GM21737 (cell line): ENCODE data around the gene ZNF598.
"Not testable (repeated sequence)": the region's sequence is repeated elsewhere in the genome, so short reads cannot be mapped to it uniquely, and the experiment has no call there.

ENCODE experiments used
- ATAC-seq: cut with Tn5 transposase; IDR thresholded peaks from one replicate; pipeline ENCODE4 v1.9.1; 2021; ENCODE audit warnings: mild to moderate bottlenecking, moderate library complexity; ENCODE audit not compliant: unreplicated experiment

ZNF598 gene

DNA sequence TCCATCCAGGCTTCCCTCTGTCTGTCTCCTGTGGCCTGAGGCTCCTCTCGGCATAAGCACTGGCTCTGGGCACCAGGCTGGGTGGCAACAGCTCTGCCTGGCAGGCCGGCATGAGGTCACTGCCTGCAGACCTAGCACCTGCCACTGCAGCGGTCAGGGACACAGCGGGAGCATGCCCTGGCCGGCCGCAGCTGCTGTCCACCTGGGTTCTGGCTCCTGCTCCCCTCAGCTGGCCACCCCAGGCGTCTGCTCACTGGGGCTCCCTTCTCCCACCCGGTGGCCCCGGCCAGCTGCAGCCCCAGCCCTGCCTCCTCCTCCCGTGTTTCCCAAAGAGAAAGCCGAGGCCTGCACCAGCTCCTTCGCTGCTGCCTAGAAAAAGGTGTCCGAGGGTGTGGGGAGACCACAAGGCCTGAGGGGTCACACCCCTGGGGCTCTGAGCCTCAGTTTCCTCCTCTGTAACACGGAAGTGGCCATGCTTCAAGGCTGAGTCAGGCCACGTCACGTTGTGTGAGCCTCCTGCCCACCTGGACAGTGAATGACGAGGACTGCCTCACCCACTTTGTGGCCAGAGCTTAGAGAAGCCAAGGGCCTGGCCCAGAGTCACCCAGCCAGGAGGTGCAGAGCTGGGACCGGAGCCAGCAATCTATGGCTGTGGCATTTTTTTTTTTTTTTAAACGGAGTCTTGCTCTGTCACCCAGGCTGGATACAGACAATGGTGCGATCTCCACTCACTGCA is 31.3 kb upstream of the ZNF598 start:
- no peak for ATAC-seq

DNA sequence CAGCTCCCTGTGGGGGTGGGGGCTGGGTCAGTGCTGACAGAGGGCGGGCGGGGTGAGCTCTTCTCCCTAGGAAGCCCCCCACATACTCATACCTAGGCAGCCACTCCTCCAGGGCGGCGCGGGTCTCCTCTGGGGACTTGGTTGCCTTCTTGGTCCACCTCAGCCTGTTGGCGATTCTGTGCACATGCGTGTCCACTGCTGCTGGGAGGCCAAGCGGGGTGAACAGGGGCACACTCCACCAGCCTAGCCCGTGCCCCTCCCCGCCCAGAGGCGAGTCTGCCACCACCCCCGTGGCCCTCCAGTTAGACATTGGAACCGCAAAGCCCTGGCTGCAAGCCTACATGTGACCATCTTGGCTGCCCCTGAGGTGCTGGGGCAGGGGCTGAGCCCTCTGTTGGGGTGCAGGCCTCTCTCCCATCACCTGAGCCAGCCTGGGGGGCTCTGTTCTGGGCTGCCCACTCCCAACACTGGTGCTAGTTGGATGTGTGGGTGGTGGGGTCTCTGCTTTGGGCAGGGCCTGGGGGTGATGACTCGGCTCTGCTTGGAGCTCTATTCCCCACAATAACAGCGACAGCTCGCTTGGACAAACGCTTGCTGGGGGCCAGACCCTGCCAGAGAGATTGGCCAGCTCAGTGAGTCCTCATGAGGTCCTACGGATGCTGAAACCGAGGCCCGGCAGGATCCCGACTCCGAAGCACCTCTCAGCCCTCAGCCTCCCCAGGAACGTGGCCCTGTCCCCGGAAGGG is 30.6 kb upstream of the ZNF598 start:
- ATAC-seq = no peak

DNA sequence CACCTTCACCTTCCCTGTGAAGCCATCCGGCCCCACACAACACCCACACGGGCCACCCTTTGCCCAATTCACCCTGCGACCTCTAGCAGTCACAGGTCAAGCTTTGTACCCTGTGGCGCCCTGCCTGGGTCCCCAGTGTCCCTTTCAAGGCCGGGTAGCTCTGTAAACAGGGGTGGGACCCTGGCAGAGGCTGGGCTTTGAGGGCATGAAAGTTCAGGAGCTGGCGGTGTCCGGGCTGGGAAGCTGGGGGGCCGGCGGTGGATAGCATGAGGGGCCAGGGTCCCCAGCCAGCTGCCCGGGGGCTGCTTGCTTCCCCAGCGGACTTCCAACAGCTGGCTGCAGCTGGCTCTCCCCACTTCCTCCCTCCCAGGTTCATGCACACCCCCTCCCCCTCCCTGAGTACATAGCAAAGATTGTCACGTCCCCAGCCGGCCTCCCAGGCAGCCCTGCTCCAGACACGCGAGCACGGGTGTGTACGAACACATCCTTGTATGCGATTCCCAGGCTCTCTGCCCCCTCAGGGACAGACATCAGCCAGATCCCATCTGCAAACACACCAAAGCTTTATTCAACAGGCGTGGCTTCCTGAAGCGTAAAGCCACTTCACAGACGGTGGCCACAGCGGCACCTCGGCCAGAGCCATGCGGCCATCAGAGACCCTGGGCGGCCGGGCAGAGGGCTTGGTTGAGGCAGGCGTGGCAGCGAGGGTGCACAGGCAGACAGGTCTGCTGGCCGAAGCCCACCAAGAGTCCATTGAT is 29.8 kb upstream of the ZNF598 start:
- ATAC-seq = no peak

DNA sequence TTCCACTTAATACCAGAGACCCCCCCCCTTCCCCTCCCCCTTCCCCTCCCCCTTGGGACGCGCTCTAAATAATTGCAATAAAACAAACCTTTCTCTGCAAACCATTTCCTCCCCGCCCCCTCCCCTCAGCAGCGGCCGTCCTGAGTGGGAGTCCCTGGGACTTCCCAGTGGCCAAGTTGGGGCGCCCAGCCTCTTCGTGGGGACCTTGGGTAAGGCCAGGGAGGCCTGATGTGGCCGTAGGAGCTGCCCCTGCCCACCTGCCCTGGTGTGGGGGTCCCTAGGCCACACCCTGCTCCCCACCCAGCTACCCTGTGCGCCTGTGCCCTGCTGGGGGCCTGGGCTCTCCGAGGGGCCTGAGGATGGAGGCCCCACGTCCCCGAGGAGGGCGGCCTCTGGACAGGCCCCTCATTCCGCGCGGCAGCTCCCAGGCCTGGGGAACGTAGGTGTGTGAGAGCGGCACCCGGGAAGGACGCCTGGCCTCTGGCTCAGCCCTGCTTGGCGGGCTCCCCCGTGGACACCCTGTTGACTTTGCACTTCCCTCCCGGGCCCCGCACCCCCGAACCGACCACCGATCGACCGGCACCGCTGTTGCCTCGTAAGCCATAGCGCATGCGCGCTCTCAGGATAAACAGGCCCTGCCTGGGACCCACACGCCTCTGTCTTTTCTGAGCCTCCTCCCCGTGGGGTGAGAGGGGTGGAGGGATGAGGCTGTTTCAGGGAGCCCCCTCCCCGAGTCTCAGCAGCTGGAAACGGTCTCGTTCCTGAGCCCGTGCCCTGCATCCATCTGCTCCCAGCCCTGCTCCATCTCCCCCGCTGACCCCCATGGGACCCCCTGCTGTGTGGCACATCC is 29.0 kb upstream of the ZNF598 start:
- no peak for ATAC-seq

DNA sequence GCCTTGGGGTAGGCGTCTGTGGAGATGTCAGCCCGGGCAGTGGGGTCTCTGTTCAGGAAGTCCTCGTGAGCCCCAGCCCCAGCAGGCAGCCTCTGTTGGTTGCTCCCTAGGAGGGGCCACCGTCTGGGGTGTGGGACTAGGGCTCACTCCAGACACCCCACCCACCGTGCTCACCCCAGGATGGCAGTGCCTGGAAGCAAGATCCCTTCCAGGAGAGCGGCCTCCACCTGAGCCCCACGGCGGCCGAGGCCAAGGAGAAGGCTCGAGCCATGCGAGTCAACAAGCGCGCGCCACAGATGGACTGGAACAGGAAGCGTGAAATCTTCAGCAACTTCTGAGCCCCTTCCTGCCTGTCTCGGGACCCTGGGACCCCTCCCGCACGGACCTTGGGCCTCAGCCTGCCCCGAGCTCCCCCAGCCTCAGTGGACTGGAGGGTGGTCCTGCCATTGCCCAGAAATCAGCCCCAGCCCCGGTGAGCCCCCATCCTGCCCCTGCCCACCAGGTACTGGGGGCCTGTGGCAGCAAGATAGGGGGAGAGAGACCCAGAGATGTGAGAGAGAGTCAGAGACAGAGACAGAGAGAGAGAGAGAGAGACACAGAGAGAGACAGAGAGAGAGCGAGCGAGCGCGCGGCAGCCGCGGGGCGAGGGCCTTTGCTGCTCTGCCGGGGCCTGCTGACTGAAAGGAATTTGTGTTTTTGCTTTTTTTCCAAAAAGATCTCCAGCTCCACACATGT is 28.2 kb upstream of the ZNF598 start:
- no peak for ATAC-seq

DNA sequence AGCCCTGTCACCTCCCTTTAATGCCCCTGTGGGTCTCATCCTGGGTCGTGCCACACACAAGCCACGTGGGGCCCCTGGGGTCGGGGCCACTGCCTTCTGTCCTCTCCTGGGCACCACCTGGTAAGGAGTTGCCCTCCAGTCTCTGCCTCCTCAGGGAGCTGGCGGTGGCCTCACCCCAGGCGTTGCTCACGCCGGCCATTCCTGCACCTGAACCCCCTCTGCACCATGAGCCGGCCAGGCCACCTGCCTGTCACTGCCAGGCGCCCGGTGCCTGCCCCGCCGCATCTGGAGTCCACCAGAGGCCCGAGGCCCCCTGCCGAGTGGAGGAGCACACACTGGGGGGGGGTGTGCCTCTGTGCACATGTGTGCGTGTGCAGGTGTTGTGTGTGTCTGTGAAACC is 27.5 kb upstream of the ZNF598 start:
- ATAC-seq = no peak

DNA sequence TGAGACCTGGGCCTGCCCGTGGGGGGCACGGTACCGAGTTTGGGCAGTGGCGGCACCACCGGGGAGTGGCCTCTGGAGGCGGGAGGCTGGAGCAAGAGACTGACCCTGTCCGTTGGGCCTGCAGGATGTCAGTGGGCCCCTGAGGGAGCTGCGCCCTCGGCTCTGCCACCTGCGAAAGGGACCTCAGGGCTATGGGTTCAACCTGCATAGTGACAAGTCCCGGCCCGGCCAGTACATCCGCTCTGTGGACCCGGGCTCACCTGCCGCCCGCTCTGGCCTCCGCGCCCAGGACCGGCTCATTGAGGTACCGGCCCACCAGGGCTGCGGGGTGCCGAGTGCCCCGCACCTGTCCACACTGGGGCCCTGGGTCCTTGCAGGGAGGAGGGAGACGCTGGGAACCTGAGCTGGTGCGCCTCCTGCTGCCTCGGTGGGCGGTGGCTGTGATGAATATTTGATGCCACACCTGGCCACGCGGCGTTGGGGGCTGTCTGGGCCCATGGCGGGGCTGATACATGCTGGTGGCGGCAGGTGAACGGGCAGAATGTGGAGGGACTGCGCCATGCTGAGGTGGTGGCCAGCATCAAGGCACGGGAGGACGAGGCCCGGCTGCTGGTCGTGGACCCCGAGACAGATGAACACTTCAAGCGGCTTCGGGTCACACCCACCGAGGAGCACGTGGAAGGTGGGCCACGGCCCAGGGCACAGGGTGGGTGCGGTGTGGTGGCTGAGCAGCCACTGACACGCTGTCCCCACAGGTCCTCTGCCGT is 26.8 kb upstream of the ZNF598 start:
- ATAC-seq = no peak

DNA sequence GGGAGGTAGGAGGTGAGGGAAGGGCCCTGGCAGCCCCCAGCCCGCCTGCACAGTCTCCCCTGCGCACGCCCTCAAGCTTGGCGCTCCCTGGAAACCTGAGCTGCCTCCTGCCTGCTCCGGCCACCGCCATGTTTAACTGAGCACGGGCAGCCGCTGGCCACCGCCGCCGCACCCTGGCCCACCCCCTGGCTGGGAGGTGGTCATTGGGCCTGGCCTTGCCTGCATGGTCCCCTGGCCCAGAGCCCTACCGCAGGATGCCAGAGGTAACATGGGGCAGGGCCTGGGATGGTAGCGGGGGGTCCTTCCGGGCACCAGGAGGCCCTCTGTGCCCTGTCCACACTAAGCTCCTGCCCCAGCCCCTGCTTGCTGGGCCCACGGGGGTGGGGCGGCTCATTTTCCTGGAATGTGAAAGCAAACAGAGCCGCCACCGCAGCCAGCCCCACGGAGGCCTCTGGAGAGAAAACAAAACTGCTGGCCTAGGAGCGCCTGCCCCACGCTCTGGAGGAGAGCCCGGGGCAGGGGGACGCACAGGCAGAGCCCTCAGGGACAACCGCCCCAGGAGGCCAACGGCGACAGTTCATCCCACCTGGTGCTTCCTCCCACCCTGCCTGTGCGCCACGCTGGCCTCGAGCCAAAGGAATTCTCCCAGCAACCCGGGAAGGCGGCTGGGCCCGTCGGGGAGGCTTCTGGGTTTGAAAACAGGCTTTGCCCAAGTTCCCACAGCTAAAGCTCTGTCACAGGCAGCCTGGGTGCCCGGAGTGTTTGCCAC is 26.0 kb upstream of the ZNF598 start:
- no peak for ATAC-seq

DNA sequence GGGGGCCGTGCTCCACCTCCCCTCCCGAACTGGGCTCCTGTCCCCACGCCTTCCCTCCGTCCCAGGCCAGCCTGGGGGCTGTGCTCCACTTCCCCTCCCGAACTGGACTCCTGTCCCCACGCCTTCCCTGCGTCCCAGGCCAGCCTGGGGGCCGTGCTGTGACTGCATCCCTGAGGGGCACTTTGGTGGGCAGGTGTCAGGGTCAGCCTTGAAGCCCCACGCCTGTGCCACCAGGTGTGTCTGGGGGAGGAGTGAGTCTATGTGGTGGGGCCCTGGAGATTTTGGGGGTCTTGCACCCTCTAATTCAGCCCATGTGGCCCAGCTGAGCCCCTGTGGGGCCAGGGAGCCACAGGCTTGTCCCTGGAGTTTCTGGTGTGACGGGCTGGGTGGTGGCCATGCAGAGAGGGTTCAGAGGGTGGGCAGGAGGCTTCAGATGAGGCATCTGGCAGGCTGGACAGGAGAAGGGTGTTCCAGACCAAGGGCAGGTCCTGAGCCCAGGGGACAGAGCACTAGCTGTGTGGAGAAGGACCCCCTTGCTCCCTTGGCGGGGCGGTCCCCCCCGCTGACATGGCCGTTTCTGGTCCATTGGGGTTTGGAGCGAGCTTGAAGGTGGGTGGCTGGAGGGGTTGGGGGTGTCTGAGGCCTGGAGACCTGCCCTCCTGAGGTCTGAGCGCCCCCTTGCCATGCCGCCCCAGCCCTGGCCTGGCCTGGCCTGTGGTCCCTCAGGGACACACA is 25.2 kb upstream of the ZNF598 start:
- no peak for ATAC-seq

DNA sequence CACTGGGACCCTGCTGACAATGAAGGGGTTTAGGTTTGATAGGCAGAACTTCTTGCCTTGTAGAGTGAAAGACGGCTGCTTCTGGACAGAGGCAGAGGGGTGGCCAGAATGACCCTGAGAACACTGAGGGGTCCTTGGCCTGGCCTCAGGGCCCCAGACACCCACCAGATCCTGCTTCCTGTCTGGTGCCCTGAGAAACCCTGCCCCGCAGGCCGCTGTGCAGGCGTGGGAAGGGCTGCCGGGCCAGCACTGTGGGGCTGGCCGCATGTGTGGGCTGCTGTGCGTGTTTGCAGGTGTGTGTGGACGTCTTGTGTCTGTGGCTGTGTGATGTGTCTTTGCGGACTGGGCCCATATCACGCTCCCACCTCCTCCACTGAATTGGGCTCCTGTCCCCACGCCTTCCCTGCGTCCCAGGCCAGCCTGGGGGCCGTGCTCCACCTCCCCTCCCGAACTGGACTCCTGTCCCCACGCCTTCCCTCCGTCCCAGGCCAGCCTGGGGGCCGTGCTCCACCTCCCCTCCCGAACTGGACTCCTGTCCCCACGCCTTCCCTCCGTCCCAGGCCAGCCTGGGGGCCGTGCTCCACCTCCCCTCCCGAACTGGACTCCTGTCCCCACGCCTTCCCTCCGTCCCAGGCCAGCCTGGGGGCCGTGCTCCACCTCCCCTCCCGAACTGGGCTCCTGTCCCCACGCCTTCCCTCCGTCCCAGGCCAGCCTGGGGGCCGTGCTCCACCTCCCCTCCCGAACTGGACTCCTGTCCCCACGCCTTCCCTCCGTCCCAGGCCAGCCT is 24.5 kb upstream of the ZNF598 start:
- not testable (repeated sequence) for ATAC-seq

DNA sequence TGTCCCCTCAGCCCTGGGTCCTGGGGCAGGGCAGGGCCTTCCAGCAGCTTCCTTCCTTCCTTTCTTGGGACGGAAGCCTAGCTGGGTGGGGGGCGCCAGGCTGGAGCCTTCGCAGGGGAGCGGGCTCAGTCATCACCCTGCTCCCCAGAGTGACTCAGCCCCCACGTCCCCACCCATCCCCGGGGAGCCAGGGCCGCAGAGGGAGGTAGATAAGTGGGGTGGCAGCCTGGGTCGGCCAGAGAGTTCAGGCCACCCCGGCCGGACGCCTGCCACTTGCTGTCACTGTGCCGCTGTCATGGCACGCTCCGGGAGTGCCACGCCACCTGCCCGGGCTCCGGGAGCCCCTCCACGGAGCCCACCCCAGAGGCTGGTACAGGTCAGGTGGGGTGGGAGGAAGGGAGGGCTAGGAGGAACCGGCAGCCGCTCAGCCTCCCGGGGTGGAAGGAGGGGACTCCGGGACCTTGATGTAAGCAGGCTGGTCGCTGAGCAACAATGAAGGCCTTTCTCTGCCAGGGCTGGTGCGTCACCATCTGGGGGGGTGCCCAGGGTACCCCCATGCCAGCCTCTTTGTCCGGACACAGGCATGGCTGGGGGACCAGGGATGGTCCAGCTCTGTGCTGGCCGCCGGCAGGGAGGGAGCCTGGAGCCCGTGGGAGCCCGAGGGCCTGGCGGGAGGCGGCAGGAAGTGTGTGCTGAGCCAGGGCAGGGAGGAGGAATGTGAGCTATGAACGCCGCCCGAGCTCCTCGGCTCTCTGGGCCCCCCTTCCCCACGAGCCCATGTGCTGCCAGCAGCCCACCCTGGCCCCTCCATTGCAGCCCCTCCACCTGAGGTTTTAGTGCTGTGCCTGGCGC is 23.7 kb upstream of the ZNF598 start:
- ATAC-seq = no peak

DNA sequence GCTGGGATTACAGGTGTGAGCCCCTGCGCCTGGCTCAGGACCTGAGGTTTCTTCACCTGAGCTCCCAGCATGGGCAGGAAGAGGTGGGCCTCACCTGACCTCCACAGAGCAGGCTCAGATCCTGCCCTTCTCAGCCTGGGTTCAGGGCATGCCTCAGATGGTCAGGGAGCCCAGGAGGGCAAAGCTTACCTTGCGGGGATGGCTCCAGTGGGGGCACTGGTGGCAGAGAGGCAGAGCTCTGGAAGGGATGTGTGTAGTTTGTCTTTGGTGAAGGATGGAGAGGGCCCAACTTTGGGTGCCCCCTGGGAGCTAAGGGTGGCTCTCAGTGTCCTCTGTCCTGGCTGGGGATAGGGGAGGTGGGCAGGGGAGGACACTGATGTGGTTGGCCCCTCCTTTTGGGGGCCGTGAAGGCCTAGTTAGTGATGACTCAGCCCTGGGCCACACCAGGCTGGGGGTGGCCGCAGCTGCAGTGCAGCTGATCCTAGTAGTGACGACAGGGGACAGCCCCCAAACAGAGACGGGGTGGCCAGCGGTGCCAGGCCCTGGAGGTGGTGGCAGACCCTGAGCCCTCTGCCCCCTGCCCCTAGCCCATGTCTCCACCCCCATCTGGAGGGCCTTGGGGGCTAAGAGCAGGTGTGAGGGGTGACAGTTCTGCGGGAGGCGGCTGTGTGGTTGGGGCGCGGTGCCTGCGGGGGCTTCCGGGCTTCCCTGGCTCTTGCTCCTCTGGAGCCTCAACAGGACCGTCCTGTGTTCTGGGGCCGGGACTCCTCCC is 22.9 kb upstream of the ZNF598 start:
- no peak for ATAC-seq

DNA sequence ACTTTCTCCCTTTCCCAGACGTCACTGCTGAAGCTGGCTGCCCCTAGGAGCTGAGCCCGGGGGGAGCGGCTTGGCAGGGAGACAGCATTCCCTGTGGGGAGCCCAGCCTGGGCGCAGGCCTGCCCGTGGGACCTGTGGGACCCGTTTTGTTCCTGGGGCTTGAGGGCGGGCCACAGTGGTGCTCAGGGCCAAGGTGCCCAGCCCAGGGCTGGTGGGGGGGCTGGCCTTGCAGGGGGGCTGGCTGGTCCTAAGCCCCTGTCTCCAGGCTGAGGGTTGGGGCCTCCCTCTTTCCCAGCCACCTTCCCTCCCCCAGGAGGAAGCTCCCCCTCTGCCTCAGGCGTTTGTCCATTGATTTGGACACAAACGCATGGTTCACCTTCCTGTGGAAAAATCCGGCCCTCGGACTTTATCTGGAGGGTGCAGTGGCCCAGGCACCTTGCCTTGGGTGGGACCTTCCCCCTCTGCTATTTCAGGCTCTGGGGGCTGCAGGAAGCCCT is 21.5 kb upstream of the ZNF598 start:
- ATAC-seq = no peak

DNA sequence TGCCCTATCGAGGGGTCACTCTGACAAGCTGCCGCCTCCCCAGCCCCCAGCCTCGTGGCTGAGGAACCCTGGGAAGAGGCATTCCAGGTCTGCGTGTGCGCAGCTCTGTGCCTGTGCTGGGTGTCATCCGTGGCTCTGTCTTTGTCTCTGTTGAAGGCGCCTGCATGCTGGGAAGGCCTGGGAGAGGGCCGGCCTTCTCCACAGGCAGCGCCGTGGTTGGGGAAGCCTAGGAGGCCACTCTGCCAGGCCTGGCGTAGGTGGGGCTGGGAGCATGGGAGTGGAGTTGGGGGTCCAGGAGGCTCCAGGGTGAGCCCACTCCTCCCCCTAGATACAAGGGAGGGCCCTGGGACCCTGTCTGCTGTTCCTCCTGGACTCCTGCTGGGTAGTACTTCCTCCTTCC is 20.4 kb upstream of the ZNF598 start:
- ATAC-seq = no peak

DNA sequence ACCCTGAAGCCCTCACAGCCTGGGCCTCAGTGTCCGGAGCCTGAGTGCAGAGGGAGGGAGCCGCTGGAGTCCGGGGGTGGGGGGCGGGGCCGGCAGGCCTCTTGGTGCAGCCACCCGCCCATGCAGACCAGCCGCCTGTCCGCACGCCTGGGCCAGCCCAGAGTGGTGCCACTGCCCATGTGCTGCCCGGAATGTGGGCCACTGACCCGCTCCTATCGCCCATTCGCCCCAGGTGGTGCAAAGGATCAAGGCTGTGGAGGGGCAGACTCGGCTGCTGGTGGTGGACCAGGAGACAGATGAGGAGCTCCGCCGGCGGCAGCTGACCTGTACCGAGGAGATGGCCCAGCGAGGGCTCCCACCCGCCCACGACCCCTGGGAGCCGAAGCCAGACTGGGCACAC is 19.7 kb upstream of the ZNF598 start:
- ATAC-seq = no peak
